Ishikawa (cell line): ENCODE measurements around the gene SPTAN1.

Source experiments
- CEBPB ChIP-seq: IDR thresholded peaks from 2 replicates; pipeline ENCODE4 v1.6.1; 2012
- CREB1 ChIP-seq: IDR thresholded peaks from 2 replicates; pipeline ENCODE4 v1.6.1; 2012; ENCODE audit warnings: low read depth
- EGR1 ChIP-seq: IDR thresholded peaks from 2 replicates; pipeline ENCODE4 v1.6.1; 2012
- EP300 ChIP-seq: IDR thresholded peaks from 2 replicates; pipeline ENCODE4 v1.6.1; 2012; ENCODE audit warnings: borderline replicate concordance
- FOXM1 ChIP-seq: IDR thresholded peaks from 2 replicates; pipeline ENCODE4 v1.6.1; 2012; ENCODE audit warnings: low read depth, borderline replicate concordance
- NFIC ChIP-seq: IDR thresholded peaks from 2 replicates; pipeline ENCODE4 v1.6.1; 2012
- RAD21 ChIP-seq: IDR thresholded peaks from 2 replicates; pipeline ENCODE4 v1.6.1; 2012; ENCODE audit warnings: low read depth
- REST ChIP-seq: IDR thresholded peaks from 2 replicates; pipeline ENCODE4 v1.6.1; 2012; ENCODE audit warnings: low read depth, mild to moderate bottlenecking
- TAF1 ChIP-seq: IDR thresholded peaks from 2 replicates; pipeline ENCODE4 v1.6.1; 2012; ENCODE audit warnings: low read depth, mild to moderate bottlenecking
- TEAD4 ChIP-seq: IDR thresholded peaks from 2 replicates; pipeline ENCODE4 v1.6.1; 2012
- YY1 ChIP-seq: IDR thresholded peaks from 2 replicates; pipeline ENCODE4 v1.6.1; 2012; ENCODE audit warnings: low read depth
- ZBTB7A ChIP-seq: IDR thresholded peaks from 2 replicates; pipeline ENCODE4 v1.6.1; 2012; ENCODE audit warnings: low read depth
- TF ChIP-seq, protein P1 (sequence below): IDR thresholded peaks from 2 replicates; pipeline ENCODE4 v1.6.1; 2012
- TF ChIP-seq, protein P2 (sequence below): IDR thresholded peaks from 2 replicates; pipeline ENCODE4 v1.6.1; 2012

- TF ChIP-seq, protein P1, sequence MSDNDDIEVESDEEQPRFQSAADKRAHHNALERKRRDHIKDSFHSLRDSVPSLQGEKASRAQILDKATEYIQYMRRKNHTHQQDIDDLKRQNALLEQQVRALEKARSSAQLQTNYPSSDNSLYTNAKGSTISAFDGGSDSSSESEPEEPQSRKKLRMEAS, result no peak
- TF ChIP-seq TAF1, result no peak
- no peak for TF ChIP-seq CREB1
- TF ChIP-seq RAD21, result no peak
- TF ChIP-seq TEAD4, result no peak
- no peak for TF ChIP-seq YY1
- TF ChIP-seq, protein P2, sequence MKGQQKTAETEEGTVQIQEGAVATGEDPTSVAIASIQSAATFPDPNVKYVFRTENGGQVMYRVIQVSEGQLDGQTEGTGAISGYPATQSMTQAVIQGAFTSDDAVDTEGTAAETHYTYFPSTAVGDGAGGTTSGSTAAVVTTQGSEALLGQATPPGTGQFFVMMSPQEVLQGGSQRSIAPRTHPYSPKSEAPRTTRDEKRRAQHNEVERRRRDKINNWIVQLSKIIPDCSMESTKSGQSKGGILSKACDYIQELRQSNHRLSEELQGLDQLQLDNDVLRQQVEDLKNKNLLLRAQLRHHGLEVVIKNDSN, result no peak
- TF ChIP-seq NFIC, result no peak
- no peak for TF ChIP-seq EGR1
- no peak for TF ChIP-seq FOXM1
- TF ChIP-seq EP300, result no peak
- no peak for TF ChIP-seq REST
- TF ChIP-seq CEBPB, result no peak
- no peak for TF ChIP-seq ZBTB7A
Measured at GRCh38 chr9:128634651-128635262, 82.4 kb downstream of the SPTAN1 start.
